Esophagus squamous epithelium (tissue), 5 donors: Measurements from ENCODE around the gene KIF1B. TPM values are rescaled to one million over a fixed set of nuclear protein-coding genes. Genes with fewer than 3 reads are reported as not detected.

Experiments
- DNase-seq: peaks from one replicate; lab custom pipeline; 2025; lab: John Stamatoyannopoulos, UW
- H3K27ac ChIP-seq, 4 donors: fragments of 200-600 bp; sonication (generic); one replicate each; pipeline ENCODE4 v1.5.1; 2016 to 2019; ENCODE audit warnings: mild to moderate bottlenecking in 1 of 4
- H3K27me3 ChIP-seq, 4 donors: fragments of 200-600 bp; sonication (generic); 1 replicate in 3 of 4; 2 replicates in 1 of 4; pipeline versions ENCODE4 v1.5.1 to v1.6.0; 2017 to 2021; ENCODE audit warnings: antibody characterized with exemption in 1 of 4
- H3K36me3 ChIP-seq, 3 donors: fragments of 200-600 bp; sonication (generic); one replicate each; pipeline ENCODE4 v1.5.1; 2016 to 2019
- H3K4me1 ChIP-seq, 3 donors: fragments of 200-600 bp; sonication (generic); one replicate each; pipeline ENCODE4 v1.5.1; 2017 to 2019
- H3K4me3 ChIP-seq, 4 donors: fragments of 200-600 bp; sonication (generic); 1 replicate in 3 of 4; 2 replicates in 1 of 4; pipeline ENCODE4 v1.5.1; 2016 to 2019; ENCODE audit warnings: mild to moderate bottlenecking in 2 of 4, moderate library complexity in 1 of 4
- H3K9me3 ChIP-seq, 3 donors: fragments of 200-600 bp; sonication (generic); one replicate each; pipeline ENCODE4 v1.5.1; 2016 to 2019
- POLR2A ChIP-seq, 4 donors: fragments of 450-650 bp; IDR thresholded peaks; one replicate each; pipeline ENCODE4 v1.6.1; 2017; ENCODE audit warnings: antibody characterized with exemption in 4 of 4, mild to moderate bottlenecking in 4 of 4, moderate library complexity in 3 of 4
- WGBS, 2 donors: methylation state at CpG; one replicate each; pipeline ENCODE4 v1.1.5; 2018; 5-methylcytosine and 5-hydroxymethylcytosine counted together
- intact Hi-C: fragments of 100-400 bp; cut with DNase I; formaldehyde crosslinking; loops from one replicate; pipeline ENCODE4 v1.15.0; 2022
- total RNA-seq, 4 donors: library from RNA; depleted of rRNA; stranded (reverse); fragments of >200 nt; gene quantifications; one replicate each; pipeline ENCODE4 v1.1.0, GENCODE V29; 2016
- TF ChIP-seq, protein P1 (sequence below), 6 experiments: fragments of 450-650 bp in 4 of 6; fragments of 200-600 bp in 2 of 6; sonication (generic) in 2 of 6; IDR thresholded peaks; one replicate each; pipeline ENCODE4 v1.5.1; 2016 to 2019; ENCODE audit warnings: antibody characterized with exemption in 6 of 6, mild to moderate bottlenecking in 4 of 6, moderate library complexity in 4 of 6
- donor health status: DM: yes; HTN: yes; CAD: no.

KIF1B gene
- total RNA-seq, 4 donors from 2014 or later, result 27.1 to 40.6 (median 38.1) TPM

DNA sequence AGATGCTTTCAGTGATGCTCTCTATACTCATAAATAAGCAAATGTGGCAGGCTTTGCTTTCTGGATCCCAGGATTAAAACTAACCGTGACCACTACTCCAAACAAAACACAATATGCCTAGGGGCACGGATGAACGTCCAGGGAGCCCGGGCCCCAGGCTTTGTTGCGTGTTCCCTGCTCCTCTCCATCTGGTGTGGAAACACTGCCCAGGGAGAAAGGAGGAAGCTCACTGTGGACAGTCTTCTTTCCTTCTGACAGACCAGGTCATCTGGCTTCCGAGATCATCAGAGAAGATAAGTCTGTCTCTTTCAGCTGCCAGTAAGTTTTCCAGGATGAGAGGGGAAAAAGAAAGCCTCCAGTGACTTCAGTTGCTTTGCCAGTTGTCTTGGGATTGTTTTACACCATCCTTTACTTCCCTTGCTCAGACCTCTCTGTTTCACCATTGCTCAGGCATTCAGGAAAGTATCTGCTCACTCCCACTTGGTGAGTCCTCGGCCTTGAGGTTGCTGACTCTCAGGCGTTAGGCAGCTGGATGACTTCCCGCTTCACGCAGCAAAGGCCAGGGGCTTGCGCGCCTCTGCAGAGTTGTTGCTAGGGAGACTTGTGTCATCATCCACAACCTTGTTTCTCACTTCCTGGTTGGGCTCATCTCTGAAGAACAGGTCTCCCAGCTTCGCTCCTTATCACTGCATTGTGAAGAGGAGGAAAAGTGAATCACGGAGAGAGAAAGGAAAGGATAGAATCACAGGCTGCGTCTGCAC is 167.9 kb downstream of the KIF1B start:
- Histone ChIP-seq H3K4me3 (no peak overlapping the region), H3K27ac (peak overlapping the region; percentile 79 to 90 (median 82)), H3K9me3 (no peaks in the 10 kb centered on the region), H3K4me1 (peaks cover 10 to 44% (median 18%) of the 10 kb centered on the region in 3 donors), H3K27me3 (no peaks in the 10 kb centered on the region), H3K36me3 (peaks cover 7 to 50% (median 7%) of the 10 kb centered on the region in 3 donors)
- DNase-seq, result no peak
- 55 to 66% methylated on average over 12 to 15 of the region's 15 CpGs for WGBS, 2 donors
- intact Hi-C loops, result no loop called here
- TF ChIP-seq, protein P1, sequence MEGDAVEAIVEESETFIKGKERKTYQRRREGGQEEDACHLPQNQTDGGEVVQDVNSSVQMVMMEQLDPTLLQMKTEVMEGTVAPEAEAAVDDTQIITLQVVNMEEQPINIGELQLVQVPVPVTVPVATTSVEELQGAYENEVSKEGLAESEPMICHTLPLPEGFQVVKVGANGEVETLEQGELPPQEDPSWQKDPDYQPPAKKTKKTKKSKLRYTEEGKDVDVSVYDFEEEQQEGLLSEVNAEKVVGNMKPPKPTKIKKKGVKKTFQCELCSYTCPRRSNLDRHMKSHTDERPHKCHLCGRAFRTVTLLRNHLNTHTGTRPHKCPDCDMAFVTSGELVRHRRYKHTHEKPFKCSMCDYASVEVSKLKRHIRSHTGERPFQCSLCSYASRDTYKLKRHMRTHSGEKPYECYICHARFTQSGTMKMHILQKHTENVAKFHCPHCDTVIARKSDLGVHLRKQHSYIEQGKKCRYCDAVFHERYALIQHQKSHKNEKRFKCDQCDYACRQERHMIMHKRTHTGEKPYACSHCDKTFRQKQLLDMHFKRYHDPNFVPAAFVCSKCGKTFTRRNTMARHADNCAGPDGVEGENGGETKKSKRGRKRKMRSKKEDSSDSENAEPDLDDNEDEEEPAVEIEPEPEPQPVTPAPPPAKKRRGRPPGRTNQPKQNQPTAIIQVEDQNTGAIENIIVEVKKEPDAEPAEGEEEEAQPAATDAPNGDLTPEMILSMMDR (IDR thresholded peaks at IDR 0.05), result peak in 1 of 6 experiments; percentile 5
- no peak for TF ChIP-seq POLR2A (IDR thresholded peaks at IDR 0.05)

DNA sequence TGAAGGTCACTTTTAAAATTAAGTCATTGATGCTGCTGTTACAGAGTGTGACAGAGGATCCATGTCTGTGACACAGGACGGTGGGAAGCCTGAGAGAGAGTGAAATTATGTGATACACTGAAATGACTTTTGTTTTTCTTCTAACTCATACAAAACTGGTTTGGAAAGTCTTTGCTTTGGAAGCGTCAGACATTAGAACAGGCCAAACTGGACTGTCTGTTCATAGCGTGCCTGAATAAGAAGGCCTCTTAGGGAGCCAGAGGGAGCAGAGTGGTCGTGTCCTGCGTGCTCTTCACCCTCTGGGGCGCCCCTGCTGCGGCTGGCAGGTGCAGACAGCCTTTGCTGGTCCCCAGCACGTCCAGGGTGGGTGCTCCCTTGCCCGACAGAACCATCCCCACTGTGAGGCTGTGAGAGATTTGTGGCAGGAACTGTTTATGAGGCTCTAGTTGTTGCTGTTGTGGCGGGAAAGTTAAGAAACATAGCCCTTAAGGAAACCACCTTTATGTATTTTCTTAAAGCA is 168.8 kb downstream of the KIF1B start:
- peak overlapping the region; percentile 79 to 90 (median 82) for H3K27ac ChIP-seq

DNA sequence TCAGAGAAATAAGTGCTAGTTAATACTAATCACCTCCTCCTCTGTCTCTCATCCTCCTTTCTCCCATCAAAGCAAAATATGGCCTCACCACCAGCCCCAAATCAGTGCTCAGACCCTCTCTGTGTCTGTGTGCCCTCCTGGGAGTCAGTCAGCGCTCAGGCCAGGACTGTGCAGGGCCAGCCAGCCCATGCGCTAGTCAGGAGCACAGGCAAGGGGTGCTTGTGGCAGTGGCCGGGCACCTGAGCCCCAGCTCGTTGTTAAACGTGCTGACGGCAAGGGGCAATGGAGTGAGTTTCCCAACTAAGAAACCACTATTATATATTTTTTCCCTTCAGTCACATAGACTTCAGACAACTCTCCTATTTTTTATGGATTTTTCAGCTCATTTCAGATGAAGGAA is 169.3 kb downstream of the KIF1B start:
- Histone ChIP-seq H3K27ac (peak overlapping the region in 3 of 4 donors; percentile 81 to 90 (median 84)), H3K36me3 (peaks cover 0 to 35% (median 7%) of the 10 kb centered on the region in 3 donors), H3K4me3 (no peak overlapping the region), H3K27me3 (no peaks in the 10 kb centered on the region), H3K4me1 (peaks cover 18 to 55% (median 18%) of the 10 kb centered on the region in 3 donors), H3K9me3 (no peaks in the 10 kb centered on the region)
- intact Hi-C loops, result no loop called here
- no peak for TF ChIP-seq POLR2A (IDR thresholded peaks at IDR 0.05)
- TF ChIP-seq, protein P1 (IDR thresholded peaks at IDR 0.05), result no peak
- 88 to 91% methylated on average over 4 to 6 of the region's 6 CpGs for WGBS, 2 donors
- DNase-seq, result no peak

More for the DNA sequence above, 168.8 kb downstream of the KIF1B start:
- H3K4me3 ChIP-seq, result no peak overlapping the region
- peaks cover under 1 to 41% (median 7%) of the 10 kb centered on the region in 3 donors for H3K36me3 ChIP-seq
- H3K9me3 ChIP-seq, result no peaks in the 10 kb centered on the region
- TF ChIP-seq, protein P1 (IDR thresholded peaks at IDR 0.05), result no peak
- H3K4me1 ChIP-seq, result peaks cover 13 to 50% (median 18%) of the 10 kb centered on the region in 3 donors
- 62 to 78% methylated on average over 5 to 10 of the region's 10 CpGs for WGBS, 2 donors
- intact Hi-C loops, result no loop called here
- DNase-seq, result no peak
- H3K27me3 ChIP-seq, result no peaks in the 10 kb centered on the region

DNA sequence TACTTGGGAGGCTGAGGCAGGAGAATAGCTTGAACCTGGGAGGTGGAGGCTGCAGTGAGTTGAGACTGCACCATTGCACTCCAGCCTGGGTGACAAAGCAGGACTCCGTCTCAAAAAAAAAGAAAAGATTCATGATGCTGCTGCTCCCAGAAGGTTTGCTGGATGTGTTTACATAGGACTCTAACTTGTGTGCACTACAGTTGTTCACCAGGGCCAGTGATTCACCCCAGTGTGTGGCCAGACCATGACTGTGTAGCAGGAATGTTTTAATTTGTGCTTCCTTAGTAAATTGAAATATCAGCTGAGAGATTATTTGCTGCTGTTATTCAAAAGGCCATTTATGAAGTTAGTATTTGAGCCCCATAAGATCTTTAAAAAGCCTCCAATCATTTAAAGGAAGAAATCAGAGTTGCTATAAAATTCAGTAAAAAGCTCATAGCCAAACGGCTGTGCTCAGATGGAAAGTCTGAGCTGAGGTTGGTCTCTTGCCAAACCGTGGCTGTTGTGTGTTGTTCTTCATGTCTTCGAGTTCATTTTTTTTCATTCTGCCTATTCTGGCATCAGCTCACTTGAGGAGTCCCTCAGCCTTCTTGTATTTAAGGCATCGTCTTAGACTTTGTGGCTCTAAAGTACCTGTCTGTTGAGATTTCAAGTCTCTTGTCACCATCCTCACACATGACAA is 170.4 kb downstream of the KIF1B start:
- no peak for DNase-seq
- peaks cover 0 to 25% (median 0%) of the 10 kb centered on the region in 3 donors for H3K36me3 ChIP-seq
- peaks cover 18 to 65% (median 19%) of the 10 kb centered on the region in 3 donors for H3K4me1 ChIP-seq
- H3K4me3 ChIP-seq, result no peak overlapping the region
- intact Hi-C loops, result no loop called here
- WGBS, 2 donors, result 41 to 54% methylated on average over 5 of the region's 5 CpGs
- no peaks in the 10 kb centered on the region for H3K27me3 ChIP-seq
- H3K9me3 ChIP-seq, result no peaks in the 10 kb centered on the region
- H3K27ac ChIP-seq, result peak overlapping the region in 3 of 4 donors; percentile 81 to 90 (median 84)
- no peak for TF ChIP-seq POLR2A (IDR thresholded peaks at IDR 0.05)
- TF ChIP-seq, protein P1 (IDR thresholded peaks at IDR 0.05), result no peak
